Natural killer cell (primary cell): Measurements from ENCODE around the gene ARL2BP. TPM values are rescaled to one million over a fixed set of nuclear protein-coding genes. Genes with fewer than 3 reads are reported as not detected.
"Not testable (repeated sequence)": the region's sequence is repeated elsewhere in the genome, so short reads cannot be mapped to it uniquely, and the experiment has no call there.

Source experiments
- ATAC-seq, 3 donors: fragments of 150-1000 bp in 2 of 3; fragments of 200-7000 bp in 1 of 3; cut with Tn5 transposase; 1 replicate in 1 of 3; 2 replicates in 2 of 3; pipeline ENCODE4 v1.10.0; 2021; ENCODE audit warnings: mild to moderate bottlenecking in 2 of 3, moderate library complexity in 2 of 3
- DNase-seq, 2 donors: peaks; one replicate each; pipeline versions ENCODE4 v3.0.0 to v3.0.0-alpha.2; 2013 to 2021; ENCODE audit warnings: mixed read lengths in 1 of 2
- H3K27ac ChIP-seq: one replicate; pipeline ENCODE4 v1.5.1; 2013; ENCODE audit warnings: mild to moderate bottlenecking, low read length
- H3K27me3 ChIP-seq: one replicate; pipeline ENCODE4 v1.6.1; 2013; ENCODE audit warnings: low read length; ENCODE audit not compliant: control insufficient read depth, insufficient read depth
- H3K36me3 ChIP-seq: one replicate; pipeline ENCODE4 v1.6.1; 2013; ENCODE audit warnings: low read length; ENCODE audit not compliant: control insufficient read depth, insufficient read depth
- H3K4me1 ChIP-seq: one replicate; pipeline ENCODE4 v1.6.1; 2013; ENCODE audit warnings: low read length; ENCODE audit not compliant: control insufficient read depth, insufficient read depth
- H3K4me3 ChIP-seq: one replicate; pipeline ENCODE4 v1.5.1; 2013; ENCODE audit warnings: low read length
- H3K9me3 ChIP-seq: one replicate; pipeline ENCODE4 v1.6.1; 2013; ENCODE audit warnings: low read length; ENCODE audit not compliant: control insufficient read depth, insufficient read depth
- H3K27ac Mint-ChIP-seq, 2 donors: one replicate each; pipeline ENCODE4 v1.8.0; 2022; ENCODE audit warnings: mild to moderate bottlenecking in 2 of 2, mixed read lengths in 2 of 2, moderate library complexity in 1 of 2
- H3K27me3 Mint-ChIP-seq, 2 donors: one replicate each; pipeline ENCODE4 v1.8.0; 2022; ENCODE audit warnings: low read depth in 2 of 2, mixed read lengths in 2 of 2
- H3K36me3 Mint-ChIP-seq: one replicate; pipeline ENCODE4 v1.8.0; 2022; ENCODE audit warnings: mixed read lengths
- H3K4me1 Mint-ChIP-seq, 2 donors: one replicate each; pipeline ENCODE4 v1.8.0; 2022; ENCODE audit warnings: mixed read lengths in 2 of 2
- H3K4me3 Mint-ChIP-seq: one replicate; pipeline ENCODE4 v1.8.0; 2022; ENCODE audit warnings: mild to moderate bottlenecking, moderate library complexity, mixed read lengths
- H3K9me3 Mint-ChIP-seq, 2 donors: one replicate each; pipeline ENCODE4 v1.8.0; 2022; ENCODE audit warnings: mixed read lengths in 2 of 2
- CTCF ChIP-seq: fragments of 200-600 bp; IDR thresholded peaks from one replicate; pipeline ENCODE4 v1.8.0; 2022; ENCODE audit warnings: antibody characterized with exemption
- WGBS: methylation state at CpG from one replicate; pipeline ENCODE4 v1.1.7; 2013; ENCODE audit warnings: missing lambda C conversion rate; ENCODE audit not compliant: insufficient coverage; 5-methylcytosine and 5-hydroxymethylcytosine counted together
- intact Hi-C: fragments of 100-400 bp; cut with micrococcal nuclease; formaldehyde crosslinking; loops from one replicate; pipeline ENCODE4 v1.14.2; 2022
- total RNA-seq, 4 donors: library from RNA; stranded (reverse); fragments of 120-200 nt in 1 of 4; gene quantifications; one replicate each; pipeline versions ENCODE4 v1.2.3 to v1.2.4, GENCODE V29; 2013 to 2022

ARL2BP gene
- 10 to 100 TPM; 36.5 to 44.4 (median 43.7) TPM for total RNA-seq
- 54.2 TPM for total RNA-seq (2013)

GRCh38 chr16:57244767-57245471 is at the start of gene ARL2BP:
Gene ARL2BP, plus strand, starts transcription at chr16:57245259. Its CDS starts 109 bp downstream, at chr16:57245368.
- DNase-seq: peak; percentile 97
- H3K9me3 Mint-ChIP-seq: no peaks in the 10 kb centered on the region
- no peaks in the 10 kb centered on the region for H3K27me3 Mint-ChIP-seq

DNA sequence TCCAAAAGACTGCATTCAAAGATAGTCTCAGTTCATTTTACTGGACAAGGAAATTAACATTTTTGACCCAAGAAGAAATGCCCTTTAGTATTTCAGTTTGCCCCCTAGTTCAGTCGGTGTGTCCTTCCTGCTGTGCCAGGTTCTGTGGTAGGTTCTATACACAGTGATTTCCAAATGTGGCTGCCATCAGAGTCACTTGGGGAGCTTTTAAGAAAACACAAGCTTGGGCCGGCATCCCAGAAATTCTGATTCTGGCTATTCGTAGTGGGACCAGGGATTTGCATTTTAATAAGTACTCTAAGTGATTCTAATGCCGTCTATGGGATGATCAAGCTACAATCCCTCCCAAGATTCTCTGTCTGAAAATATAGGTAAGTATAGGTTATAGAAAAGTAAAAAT is 48.8 kb upstream of the ARL2BP start:
- Mint-ChIP-seq H3K27me3 (no peaks in the 10 kb centered on the region), H3K4me3 (no peak overlapping the region), H3K9me3 (no peaks in the 10 kb centered on the region), H3K4me1 (peaks cover 9 to 19% of the 10 kb centered on the region in 2 donors), H3K27ac (no peak overlapping the region), H3K36me3 (no peaks in the 10 kb centered on the region)
- H3K4me1 ChIP-seq: no peaks in the 10 kb centered on the region
- intact Hi-C loops: no loop called here
- ATAC-seq: no peak
- TF ChIP-seq CTCF: no peak
- 98% methylated on average over 4 of the region's 4 CpGs for WGBS
- H3K9me3 ChIP-seq: no peaks in the 10 kb centered on the region
- H3K36me3 ChIP-seq: peaks cover 3% of the 10 kb centered on the region
- no peak overlapping the region for H3K27ac ChIP-seq
- no peak overlapping the region for H3K4me3 ChIP-seq
- no peak for DNase-seq
- H3K27me3 ChIP-seq: no peaks in the 10 kb centered on the region

More at GRCh38 chr16:57244767-57245471, at the start of gene ARL2BP:
- H3K36me3 Mint-ChIP-seq: no peaks in the 10 kb centered on the region
- H3K4me1 Mint-ChIP-seq: peaks cover 14 to 21% of the 10 kb centered on the region in 2 donors
- peak within 1 kb of the TSS; percentile 96 for H3K27ac Mint-ChIP-seq
- peak within 1 kb of the TSS; percentile 78 for H3K27ac ChIP-seq
- peaks cover 23% of the 10 kb centered on the region for H3K36me3 ChIP-seq
- no peaks in the 10 kb centered on the region for H3K27me3 ChIP-seq
- intact Hi-C loops: loop anchor here (1.0 to 2.0 kb wide), 2 partner anchors 55 to 58 kb away; partner anchors contain the start of genes PSME3IP1 and RSPRY1
- TF ChIP-seq CTCF: no peak
- under 1% methylated on average over 77 of the region's 77 CpGs for WGBS
- peak; percentile 95 to 98 (median 95) for ATAC-seq
- H3K9me3 ChIP-seq: no peaks in the 10 kb centered on the region
- H3K4me3 ChIP-seq: peak within 1 kb of the TSS; percentile 49
- H3K4me3 Mint-ChIP-seq: peak within 1 kb of the TSS; percentile 91
- H3K4me1 ChIP-seq: peaks cover 8% of the 10 kb centered on the region

DNA sequence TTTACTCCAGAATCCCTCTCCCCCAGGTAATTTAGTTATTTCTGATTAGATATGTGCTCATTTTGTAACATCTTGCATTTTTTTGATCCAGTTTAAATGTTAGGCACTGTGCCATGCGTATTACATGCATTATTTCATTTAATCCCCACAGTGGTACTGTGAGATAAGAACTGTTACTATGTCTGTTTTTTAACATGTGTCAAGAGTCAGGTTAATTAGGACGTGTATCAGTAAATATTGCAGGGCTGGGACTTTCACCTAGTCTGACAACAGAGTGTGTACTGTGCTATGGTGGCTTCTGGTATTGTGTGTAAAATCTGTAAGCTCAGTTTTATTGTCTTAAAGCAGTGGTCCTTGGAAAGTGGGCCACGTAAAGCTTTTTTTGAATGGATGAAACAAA is 48.3 kb upstream of the ARL2BP start:
- WGBS: 96% methylated on average over 2 of the region's 3 CpGs
- H3K27me3 Mint-ChIP-seq: no peaks in the 10 kb centered on the region
- no peak for ATAC-seq

DNA sequence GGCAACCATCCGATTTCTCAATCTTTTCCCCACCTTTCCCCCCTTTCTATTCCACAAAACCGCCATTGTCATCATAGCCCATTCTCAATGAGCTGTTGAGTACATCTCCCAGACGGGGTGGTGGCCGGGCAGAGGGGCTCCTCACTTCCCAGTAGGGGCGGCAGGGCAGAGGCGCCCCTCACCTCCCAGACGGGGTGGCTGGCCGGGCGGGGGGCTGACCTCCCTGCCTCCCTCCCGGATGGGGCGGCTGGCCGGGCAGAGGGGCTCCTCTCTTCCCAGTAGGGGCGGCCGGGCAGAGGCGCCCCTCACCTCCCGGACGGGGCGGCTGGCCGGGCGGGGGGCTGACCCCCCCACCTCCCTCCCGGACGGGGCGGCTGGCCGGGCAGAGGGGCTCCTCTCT is 44.7 kb upstream of the ARL2BP start:
- H3K9me3 Mint-ChIP-seq, ATAC-seq, H3K27me3 ChIP-seq, H3K36me3 Mint-ChIP-seq, H3K4me1 ChIP-seq, H3K27me3 Mint-ChIP-seq, H3K4me3 Mint-ChIP-seq, H3K27ac ChIP-seq, H3K9me3 ChIP-seq, H3K4me3 ChIP-seq, H3K27ac Mint-ChIP-seq, intact Hi-C loops, DNase-seq: not testable (repeated sequence)
- peaks cover 5 to 23% of the 10 kb centered on the region in 2 donors for H3K4me1 Mint-ChIP-seq
- peaks cover 13% of the 10 kb centered on the region for H3K36me3 ChIP-seq
- WGBS: 98% methylated on average over 11 of the region's 24 CpGs

More for the DNA sequence above, 48.3 kb upstream of the ARL2BP start:
- TF ChIP-seq CTCF: no peak
- H3K4me1 Mint-ChIP-seq: peaks cover 8 to 19% of the 10 kb centered on the region in 2 donors
- intact Hi-C loops: no loop called here
- H3K9me3 ChIP-seq: no peaks in the 10 kb centered on the region
- H3K4me1 ChIP-seq: no peaks in the 10 kb centered on the region
- peaks cover 3% of the 10 kb centered on the region for H3K36me3 ChIP-seq
- H3K36me3 Mint-ChIP-seq: no peaks in the 10 kb centered on the region
- no peak overlapping the region for H3K4me3 ChIP-seq
- no peak for DNase-seq
- H3K9me3 Mint-ChIP-seq: no peaks in the 10 kb centered on the region
- H3K27ac ChIP-seq: no peak overlapping the region
- no peak overlapping the region for H3K4me3 Mint-ChIP-seq
- no peak overlapping the region for H3K27ac Mint-ChIP-seq
- H3K27me3 ChIP-seq: no peaks in the 10 kb centered on the region

DNA sequence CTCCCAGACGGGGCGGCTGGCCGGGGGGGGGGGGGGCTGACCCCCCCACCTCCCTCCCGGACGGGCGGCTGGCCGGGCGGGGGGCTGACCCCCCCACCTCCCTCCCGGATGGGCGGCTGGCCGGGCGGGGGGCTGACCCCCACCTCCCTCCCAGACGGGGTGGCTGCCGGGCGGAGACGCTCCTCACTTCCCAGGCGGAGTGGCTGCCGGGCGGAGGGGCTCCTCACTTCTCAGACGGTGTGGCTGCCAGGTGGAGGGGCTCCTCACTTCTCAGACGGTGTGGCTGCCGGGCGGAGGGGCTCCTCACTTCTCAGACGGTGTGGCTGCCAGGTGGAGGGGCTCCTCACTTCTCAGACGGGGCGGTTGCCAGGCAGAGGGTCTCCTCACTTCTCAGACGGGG is 44.1 kb upstream of the ARL2BP start:
- H3K9me3 Mint-ChIP-seq, intact Hi-C loops, H3K27me3 Mint-ChIP-seq, H3K4me1 ChIP-seq, H3K27me3 ChIP-seq, H3K27ac ChIP-seq, H3K36me3 Mint-ChIP-seq, H3K4me3 Mint-ChIP-seq, DNase-seq, H3K27ac Mint-ChIP-seq, H3K9me3 ChIP-seq, ATAC-seq, H3K4me3 ChIP-seq: not testable (repeated sequence)
- H3K4me1 Mint-ChIP-seq: peaks cover 5 to 22% of the 10 kb centered on the region in 2 donors
- WGBS: 94% methylated on average over 15 of the region's 27 CpGs
- peaks cover 19% of the 10 kb centered on the region for H3K36me3 ChIP-seq
